Measurements from ENCODE around the gene S100A11.

S100A11 gene

GRCh38 chr1:152018537-152018936 is 18.3 kb downstream of the S100A11 start:
- Histone ChIP-seq H2AFZ (ENCODE audit: low read depth, low read length) (no peak overlapping the region), H3K27ac (ENCODE audit: low read length) (no peak overlapping the region), H3K27me3 (ENCODE audit: insufficient read depth, low read length, poor library complexity) (no peaks in the 10 kb centered on the region), H3K4me1 (ENCODE audit: insufficient read depth, low read length) (peaks cover 2% of the 10 kb centered on the region; the same call in 1 of the 2 replicates), H3K9ac (ENCODE audit: low read depth, low read length) (no peak overlapping the region), H3K36me3 (ENCODE audit: insufficient read depth, low read length) (no peaks in the 10 kb centered on the region), H3K9me3 (ENCODE audit: insufficient read depth, low read length, severe bottlenecking) (no peaks in the 10 kb centered on the region), H3K4me3 (ENCODE audit: low read depth in 1 of 2, low read length in 2 of 2) (no peak overlapping the region), H3K4me2 (ENCODE audit: insufficient read depth, low read length) (no peak overlapping the region), H4K20me1 (ENCODE audit: insufficient read depth, low read length) (no peaks in the 10 kb centered on the region), H3K79me2 (ENCODE audit: insufficient read depth, low read length) (no peaks in the 10 kb centered on the region)
- TF ChIP-seq EZH2 (IDR thresholded peaks at IDR 0.05; ENCODE audit: borderline replicate concordance, low read depth, low read length, severe bottlenecking) = no peak
- TF ChIP-seq, protein P1, sequence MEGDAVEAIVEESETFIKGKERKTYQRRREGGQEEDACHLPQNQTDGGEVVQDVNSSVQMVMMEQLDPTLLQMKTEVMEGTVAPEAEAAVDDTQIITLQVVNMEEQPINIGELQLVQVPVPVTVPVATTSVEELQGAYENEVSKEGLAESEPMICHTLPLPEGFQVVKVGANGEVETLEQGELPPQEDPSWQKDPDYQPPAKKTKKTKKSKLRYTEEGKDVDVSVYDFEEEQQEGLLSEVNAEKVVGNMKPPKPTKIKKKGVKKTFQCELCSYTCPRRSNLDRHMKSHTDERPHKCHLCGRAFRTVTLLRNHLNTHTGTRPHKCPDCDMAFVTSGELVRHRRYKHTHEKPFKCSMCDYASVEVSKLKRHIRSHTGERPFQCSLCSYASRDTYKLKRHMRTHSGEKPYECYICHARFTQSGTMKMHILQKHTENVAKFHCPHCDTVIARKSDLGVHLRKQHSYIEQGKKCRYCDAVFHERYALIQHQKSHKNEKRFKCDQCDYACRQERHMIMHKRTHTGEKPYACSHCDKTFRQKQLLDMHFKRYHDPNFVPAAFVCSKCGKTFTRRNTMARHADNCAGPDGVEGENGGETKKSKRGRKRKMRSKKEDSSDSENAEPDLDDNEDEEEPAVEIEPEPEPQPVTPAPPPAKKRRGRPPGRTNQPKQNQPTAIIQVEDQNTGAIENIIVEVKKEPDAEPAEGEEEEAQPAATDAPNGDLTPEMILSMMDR (IDR thresholded peaks at IDR 0.05; ENCODE audit: borderline replicate concordance, extremely low read depth, low read length, poor library complexity, severe bottlenecking) = no peak
- ATAC-seq (ENCODE audit: insufficient read depth, low read depth) (no peak), DNase-seq (no peak)

DNA sequence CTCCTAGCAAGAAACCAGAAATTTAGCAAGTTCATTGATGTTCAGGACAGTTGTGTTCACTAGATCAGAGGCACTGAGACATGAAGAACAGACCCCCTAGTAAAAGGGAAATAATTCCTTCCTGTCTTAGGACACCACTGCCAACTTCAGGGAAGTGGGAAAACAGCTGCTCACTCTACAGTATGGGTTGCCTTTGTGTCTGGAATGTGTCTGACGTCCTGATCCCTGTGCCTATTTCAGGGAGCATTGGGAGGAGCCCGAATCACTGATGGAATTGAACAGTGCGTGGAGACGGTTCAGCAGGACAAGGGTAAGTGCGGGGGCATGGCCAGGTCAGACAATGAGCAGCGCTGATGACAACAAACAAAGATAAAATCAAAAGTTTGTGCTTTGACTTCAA is 21.0 kb downstream of the S100A11 start:
- no peaks in the 10 kb centered on the region for H3K36me3 ChIP-seq (ENCODE audit: insufficient read depth, low read length)
- TF ChIP-seq EZH2 (IDR thresholded peaks at IDR 0.05; ENCODE audit: borderline replicate concordance, low read depth, low read length, severe bottlenecking) = no peak
- TF ChIP-seq, protein P1 (IDR thresholded peaks at IDR 0.05; ENCODE audit: borderline replicate concordance, extremely low read depth, low read length, poor library complexity, severe bottlenecking) = no peak
- H3K4me2 ChIP-seq (ENCODE audit: insufficient read depth, low read length) = no peak overlapping the region
- no peaks in the 10 kb centered on the region for H3K9me3 ChIP-seq (ENCODE audit: insufficient read depth, low read length, severe bottlenecking)
- H3K4me1 ChIP-seq (ENCODE audit: insufficient read depth, low read length) = peaks cover 2% of the 10 kb centered on the region; the same call in 1 of the 2 replicates
- no peaks in the 10 kb centered on the region for H4K20me1 ChIP-seq (ENCODE audit: insufficient read depth, low read length)
- H3K4me3 ChIP-seq (ENCODE audit: low read depth in 1 of 2, low read length in 2 of 2) = no peak overlapping the region
- DNase-seq (no peak), ATAC-seq (ENCODE audit: insufficient read depth, low read depth) (no peak)
- H3K9ac ChIP-seq (ENCODE audit: low read depth, low read length) = no peak overlapping the region
- no peak overlapping the region for H2AFZ ChIP-seq (ENCODE audit: low read depth, low read length)
- no peak overlapping the region for H3K27ac ChIP-seq (ENCODE audit: low read length)
- no peaks in the 10 kb centered on the region for H3K79me2 ChIP-seq (ENCODE audit: insufficient read depth, low read length)
- H3K27me3 ChIP-seq (ENCODE audit: insufficient read depth, low read length, poor library complexity) = no peaks in the 10 kb centered on the region

DNA sequence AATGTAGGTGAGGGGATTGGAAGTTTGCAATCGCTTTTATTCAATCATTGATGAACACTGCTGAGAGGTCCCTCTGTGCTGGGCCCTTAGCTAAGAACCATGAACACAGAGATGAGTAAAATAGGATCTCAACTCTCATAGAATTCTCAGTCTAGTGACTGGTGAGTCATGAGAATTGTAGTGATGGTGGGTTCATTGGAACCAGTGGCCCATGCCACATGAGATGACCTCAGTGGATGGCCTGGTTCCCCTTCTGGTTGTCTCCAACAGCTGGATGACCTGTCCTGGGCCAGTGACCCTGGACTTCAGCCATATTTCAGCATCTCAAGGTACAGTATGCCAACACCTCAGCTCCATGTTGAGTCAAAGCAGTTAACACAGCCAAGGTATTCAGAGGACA is 21.9 kb downstream of the S100A11 start:
- Histone ChIP-seq H3K9ac (ENCODE audit: low read depth, low read length) (no peak overlapping the region), H3K27ac (ENCODE audit: low read length) (no peak overlapping the region), H3K36me3 (ENCODE audit: insufficient read depth, low read length) (no peaks in the 10 kb centered on the region), H3K27me3 (ENCODE audit: insufficient read depth, low read length, poor library complexity) (no peaks in the 10 kb centered on the region), H3K9me3 (ENCODE audit: insufficient read depth, low read length, severe bottlenecking) (no peaks in the 10 kb centered on the region), H2AFZ (ENCODE audit: low read depth, low read length) (no peak overlapping the region), H3K79me2 (ENCODE audit: insufficient read depth, low read length) (no peaks in the 10 kb centered on the region), H3K4me1 (ENCODE audit: insufficient read depth, low read length) (peaks cover 2% of the 10 kb centered on the region; the same call in 1 of the 2 replicates), H4K20me1 (ENCODE audit: insufficient read depth, low read length) (no peaks in the 10 kb centered on the region), H3K4me3 (ENCODE audit: low read depth in 1 of 2, low read length in 2 of 2) (no peak overlapping the region), H3K4me2 (ENCODE audit: insufficient read depth, low read length) (no peak overlapping the region)
- DNase-seq = no peak
- TF ChIP-seq EZH2 (IDR thresholded peaks at IDR 0.05; ENCODE audit: borderline replicate concordance, low read depth, low read length, severe bottlenecking) = no peak
- TF ChIP-seq, protein P1 (IDR thresholded peaks at IDR 0.05; ENCODE audit: borderline replicate concordance, extremely low read depth, low read length, poor library complexity, severe bottlenecking) = no peak
- no peak for ATAC-seq (ENCODE audit: insufficient read depth, low read depth)
